Measurements from ENCODE around the gene KRT17. TPM values are rescaled to one million over a fixed set of nuclear protein-coding genes. Genes with fewer than 3 reads are reported as not detected.
A peak's percentile ranks its signal among the peaks of the same experiment; 100 is the strongest.
"Not testable (repeated sequence)": the region's sequence is repeated elsewhere in the genome, so short reads cannot be mapped to it uniquely, and the experiment has no call there.

Gene KRT17
- total RNA-seq, 2 donors from 2014 or later = not detected

DNA sequence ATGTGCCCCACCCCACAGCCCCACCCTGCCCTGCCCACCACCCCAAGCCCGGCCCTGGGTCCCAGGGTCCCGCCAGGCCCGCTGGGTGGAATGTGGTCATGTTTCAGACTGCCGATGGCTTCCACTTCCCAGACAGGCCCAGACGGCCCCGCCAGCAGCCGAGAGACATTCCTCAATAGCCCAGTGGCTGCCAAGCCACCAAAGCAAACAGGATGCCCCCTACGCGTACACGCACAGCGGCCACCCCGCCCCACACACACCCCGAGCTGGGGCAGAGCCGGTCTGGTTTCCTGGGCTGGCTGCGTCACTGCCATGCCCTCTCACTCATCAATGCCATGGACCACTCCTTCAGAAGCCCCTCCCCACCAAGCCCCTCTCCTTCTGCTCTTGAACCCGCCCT, 1.2 kb upstream of the KRT17 start:
- no peaks in the 10 kb centered on the region for H3K4me1 Mint-ChIP-seq (ENCODE audit: low read depth in 2 of 2)
- H3K4me3 Mint-ChIP-seq = no peak overlapping the region
- H3K9me3 Mint-ChIP-seq = no peaks in the 10 kb centered on the region
- H3K27me3 Mint-ChIP-seq = no peaks in the 10 kb centered on the region
- H3K36me3 Mint-ChIP-seq = no peaks in the 10 kb centered on the region
- no peak for ATAC-seq
- DNase-seq (ENCODE audit: low spot score) = no peak
- no peak overlapping the region for H3K27ac Mint-ChIP-seq

GRCh38 chr17:41623184-41623861, 1.1 kb downstream of the KRT17 start:
- not testable (repeated sequence) for H3K4me3 Mint-ChIP-seq; DNase-seq (ENCODE audit: low spot score); H3K36me3 Mint-ChIP-seq; H3K9me3 Mint-ChIP-seq; H3K27ac Mint-ChIP-seq; H3K27me3 Mint-ChIP-seq; ATAC-seq; H3K4me1 Mint-ChIP-seq (ENCODE audit: low read depth in 2 of 2)

DNA sequence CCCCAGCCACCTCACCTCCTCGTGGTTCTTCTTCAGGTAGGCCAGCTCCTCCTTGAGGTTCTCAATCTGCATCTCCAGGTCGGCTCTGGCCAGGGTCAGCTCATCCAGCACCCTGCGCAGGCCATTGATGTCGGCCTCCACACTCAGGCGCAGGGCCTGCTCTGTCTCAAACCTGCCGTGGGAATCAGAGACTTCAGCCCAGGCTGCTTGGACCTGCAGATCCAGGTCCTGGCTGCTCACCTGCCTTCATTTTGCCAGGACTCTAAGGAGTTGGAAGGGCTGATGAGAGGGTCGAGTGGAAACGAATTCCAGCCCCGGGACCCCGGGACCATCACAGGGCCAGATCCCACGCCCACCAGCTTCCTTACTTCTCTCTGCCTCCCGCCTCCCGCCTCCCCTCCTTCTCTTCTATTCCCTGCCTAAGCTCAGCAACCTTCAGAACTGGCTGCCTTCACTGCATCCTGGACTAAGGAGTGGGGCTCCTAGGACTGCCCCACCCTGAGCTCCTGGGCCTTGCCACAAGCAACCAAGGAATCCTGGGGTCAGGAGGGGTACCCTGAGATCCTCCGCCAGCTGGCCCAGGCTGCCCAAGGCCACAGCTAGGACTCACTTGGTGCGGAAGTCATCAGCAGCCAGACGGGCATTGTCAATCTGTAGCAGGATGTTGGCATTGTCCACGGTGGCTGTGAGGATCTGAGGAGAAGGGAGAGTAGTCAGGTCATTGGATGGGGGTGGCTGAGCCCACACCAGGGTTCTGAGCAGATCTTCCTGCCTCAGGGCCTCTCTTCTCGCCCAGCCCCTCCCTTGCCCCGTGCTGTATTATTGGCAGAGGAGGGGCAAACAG, 1.8 kb downstream of the KRT17 start:
- not testable (repeated sequence) for H3K36me3 Mint-ChIP-seq; H3K4me1 Mint-ChIP-seq (ENCODE audit: low read depth in 2 of 2); DNase-seq (ENCODE audit: low spot score); H3K9me3 Mint-ChIP-seq; H3K27ac Mint-ChIP-seq; H3K27me3 Mint-ChIP-seq; ATAC-seq; H3K4me3 Mint-ChIP-seq

GRCh38 chr17:41621916-41622315, 2.5 kb downstream of the KRT17 start:
- H3K36me3 Mint-ChIP-seq = no peaks in the 10 kb centered on the region

GRCh38 chr17:41621435-41621817, 2.9 kb downstream of the KRT17 start:
- ATAC-seq; H3K27ac Mint-ChIP-seq; H3K27me3 Mint-ChIP-seq; DNase-seq (ENCODE audit: low spot score); H3K4me3 Mint-ChIP-seq; H3K4me1 Mint-ChIP-seq (ENCODE audit: low read depth in 2 of 2); H3K9me3 Mint-ChIP-seq; H3K36me3 Mint-ChIP-seq: not testable (repeated sequence)

More at GRCh38 chr17:41621916-41622315, 2.5 kb downstream of the KRT17 start:
- Mint-ChIP-seq H3K27me3 (peaks cover 0 to 6% of the 10 kb centered on the region in 2 donors), H3K4me3 (no peak overlapping the region), H3K4me1 (ENCODE audit: low read depth in 2 of 2) (no peaks in the 10 kb centered on the region), H3K27ac (no peak overlapping the region), H3K9me3 (no peaks in the 10 kb centered on the region)
- ATAC-seq (no peak), DNase-seq (ENCODE audit: low spot score) (no peak)

- Mint-ChIP-seq H3K27me3 (peaks cover 0 to 6% of the 10 kb centered on the region in 2 donors), H3K4me3 (no peak overlapping the region), H3K36me3 (no peaks in the 10 kb centered on the region), H3K4me1 (ENCODE audit: low read depth in 2 of 2) (no peaks in the 10 kb centered on the region), H3K27ac (no peak overlapping the region), H3K9me3 (no peaks in the 10 kb centered on the region)
- DNase-seq (ENCODE audit: low spot score) (no peak), ATAC-seq (no peak)
These were observed 3.6 kb downstream of the KRT17 start for GRCh38 chr17:41620583-41621434.

DNA sequence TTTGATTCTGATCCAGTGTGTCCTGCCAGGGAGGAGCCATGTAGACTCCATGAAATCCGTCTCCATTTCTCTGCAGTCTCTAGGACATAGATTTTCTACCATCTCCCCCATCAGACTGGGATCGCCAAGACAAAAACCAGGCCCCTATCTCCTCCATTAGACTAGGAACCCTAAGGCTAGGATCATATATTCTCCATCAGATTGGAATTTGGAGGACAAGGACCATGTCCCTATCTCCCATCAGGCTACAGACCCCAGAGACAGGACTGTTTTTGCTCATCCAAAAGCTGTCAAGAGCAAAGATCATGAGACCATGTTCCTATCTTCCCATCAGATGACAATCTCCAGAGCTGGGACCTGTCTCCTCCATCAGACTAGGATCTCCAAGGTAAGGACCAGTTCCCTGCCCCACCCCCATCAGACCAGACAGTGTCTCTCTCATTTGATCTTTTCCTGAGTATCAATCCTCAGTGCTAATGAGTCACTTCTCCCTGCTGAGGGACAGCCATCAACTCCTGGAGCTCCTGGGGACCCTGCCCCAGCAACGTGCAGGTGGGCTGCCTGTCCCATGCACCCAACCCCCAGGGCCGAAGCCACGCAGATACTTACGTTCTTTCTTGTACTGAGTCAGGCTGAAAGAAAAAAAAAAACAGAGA, 4.3 kb downstream of the KRT17 start:
- not testable (repeated sequence) for H3K27ac Mint-ChIP-seq; H3K4me3 Mint-ChIP-seq; H3K4me1 Mint-ChIP-seq (ENCODE audit: low read depth in 2 of 2); H3K9me3 Mint-ChIP-seq; H3K27me3 Mint-ChIP-seq; ATAC-seq; DNase-seq (ENCODE audit: low spot score); H3K36me3 Mint-ChIP-seq

- H3K9me3 Mint-ChIP-seq = no peaks in the 10 kb centered on the region
- H3K4me3 Mint-ChIP-seq = no peak overlapping the region
- peaks cover 0 to 6% of the 10 kb centered on the region in 2 donors for H3K27me3 Mint-ChIP-seq
- DNase-seq (ENCODE audit: low spot score) (no peak), ATAC-seq (peak in 1 of 2 donors; percentile 28)
- H3K4me1 Mint-ChIP-seq (ENCODE audit: low read depth in 2 of 2) = no peaks in the 10 kb centered on the region
- H3K36me3 Mint-ChIP-seq = no peaks in the 10 kb centered on the region
- no peak overlapping the region for H3K27ac Mint-ChIP-seq
These were observed 5.1 kb downstream of the KRT17 start for GRCh38 chr17:41619036-41619926.

GRCh38 chr17:41618341-41619035, 5.9 kb downstream of the KRT17 start:
- ATAC-seq = peak; percentile 21 to 52
- H3K9me3 Mint-ChIP-seq = no peaks in the 10 kb centered on the region
- peaks cover 0 to 6% of the 10 kb centered on the region in 2 donors for H3K27me3 Mint-ChIP-seq
- no peak for DNase-seq (ENCODE audit: low spot score)
- no peak overlapping the region for H3K27ac Mint-ChIP-seq
- H3K36me3 Mint-ChIP-seq = no peaks in the 10 kb centered on the region
- H3K4me1 Mint-ChIP-seq (ENCODE audit: low read depth in 2 of 2) = no peaks in the 10 kb centered on the region
- H3K4me3 Mint-ChIP-seq = no peak overlapping the region

DNA sequence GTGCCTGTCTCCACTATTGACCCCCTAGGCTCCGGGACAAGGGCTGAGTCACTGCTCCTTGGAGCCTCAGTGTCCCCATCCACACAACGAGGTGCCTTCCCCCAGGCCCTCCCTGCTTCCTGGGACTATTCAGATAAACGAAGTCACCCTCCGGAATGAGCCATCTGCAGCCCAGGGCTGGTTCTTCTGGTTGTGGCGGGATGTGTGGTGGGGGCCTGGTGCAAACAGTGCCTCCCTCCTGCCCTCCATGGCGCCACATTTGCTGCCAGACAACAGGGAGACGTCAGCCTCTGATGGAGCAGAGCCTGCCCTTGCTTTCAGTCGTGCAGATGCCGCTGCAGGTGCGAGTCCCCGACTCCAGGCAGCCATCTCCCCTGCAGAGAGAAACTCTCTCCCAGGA, 6.7 kb downstream of the KRT17 start:
- peak in 1 of 2 donors; percentile 26 for ATAC-seq
- DNase-seq (ENCODE audit: low spot score) = no peak
- Mint-ChIP-seq H3K4me3 (no peak overlapping the region), H3K9me3 (no peaks in the 10 kb centered on the region), H3K27me3 (peaks cover 0 to 6% of the 10 kb centered on the region in 2 donors), H3K36me3 (no peaks in the 10 kb centered on the region), H3K4me1 (ENCODE audit: low read depth in 2 of 2) (no peaks in the 10 kb centered on the region), H3K27ac (no peak overlapping the region)

DNA sequence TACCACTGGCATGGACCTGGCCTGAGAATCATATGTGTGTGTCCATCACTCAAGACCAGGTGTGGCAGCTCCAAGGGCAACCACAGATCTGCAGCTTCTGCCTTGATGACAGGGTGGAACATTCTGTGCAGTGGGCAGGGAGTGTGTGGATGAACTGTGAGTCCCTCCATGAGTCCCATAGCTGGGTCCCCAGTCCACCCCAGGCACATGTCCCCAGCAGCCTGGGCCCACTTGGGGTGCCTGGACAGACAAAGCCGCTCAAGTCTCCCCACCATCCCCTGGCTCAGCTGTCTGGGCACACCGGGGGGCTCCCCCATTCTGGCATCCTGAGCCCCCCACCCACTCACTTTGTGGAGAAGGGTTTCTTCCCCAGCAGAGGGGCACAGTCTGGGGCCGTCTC, 7.2 kb downstream of the KRT17 start:
- H3K27ac Mint-ChIP-seq = no peak overlapping the region
- peaks cover 0 to 6% of the 10 kb centered on the region in 2 donors for H3K27me3 Mint-ChIP-seq
- no peak overlapping the region for H3K4me3 Mint-ChIP-seq
- DNase-seq (ENCODE audit: low spot score) (no peak), ATAC-seq (no peak)
- no peaks in the 10 kb centered on the region for H3K4me1 Mint-ChIP-seq (ENCODE audit: low read depth in 2 of 2)
- no peaks in the 10 kb centered on the region for H3K9me3 Mint-ChIP-seq
- no peaks in the 10 kb centered on the region for H3K36me3 Mint-ChIP-seq

- not testable (repeated sequence) for DNase-seq (ENCODE audit: low spot score); H3K9me3 Mint-ChIP-seq; H3K4me3 Mint-ChIP-seq; H3K27me3 Mint-ChIP-seq; H3K27ac Mint-ChIP-seq; H3K36me3 Mint-ChIP-seq; ATAC-seq; H3K4me1 Mint-ChIP-seq (ENCODE audit: low read depth in 2 of 2)
These were observed 7.9 kb downstream of the KRT17 start for GRCh38 chr17:41616486-41616885.

All from natural killer cell treated with Interleukin-12 subunit alpha and Interleukin-12 subunit beta and Interleukin-15 and Interleukin-18, amount 100 ng/mL, for 72 hours (primary cell).